Stimulated activated CD4-positive, alpha-beta T cell treated with anti-CD3 and anti-CD28 coated beads, Interleukin-15, amount 100 ng/mL, for 24 hours (primary cell): ENCODE results near the gene NOTCH1.
A peak's percentile ranks its signal among the peaks of the same experiment; 100 is the strongest.
"Not testable (repeated sequence)": the region's sequence is repeated elsewhere in the genome, so short reads cannot be mapped to it uniquely, and the experiment has no call there.

ENCODE experiments used
- DNase-seq: peaks from one replicate; pipeline ENCODE4 v3.0.0-alpha.2; 2020

The NOTCH1 gene

GRCh38 chr9:136564379-136564988, 18.6 kb upstream of the NOTCH1 start:
- no peak for DNase-seq

- DNase-seq: no peak
Observed at GRCh38 chr9:136563646-136564325, 17.9 kb upstream of the NOTCH1 start.

GRCh38 chr9:136562746-136563495, 17.1 kb upstream of the NOTCH1 start:
- DNase-seq: no peak

- no peak for DNase-seq
Observed at GRCh38 chr9:136561779-136562178, 15.9 kb upstream of the NOTCH1 start.

- no peak for DNase-seq
Observed at GRCh38 chr9:136560586-136560985, 14.7 kb upstream of the NOTCH1 start.

- DNase-seq: not testable (repeated sequence)
Observed at GRCh38 chr9:136559371-136559770, 13.5 kb upstream of the NOTCH1 start.

- DNase-seq: not testable (repeated sequence)
Observed at GRCh38 chr9:136558846-136559245, 13.0 kb upstream of the NOTCH1 start.

- no peak for DNase-seq
Observed at GRCh38 chr9:136558373-136558772, 12.5 kb upstream of the NOTCH1 start.

- no peak for DNase-seq
Observed at GRCh38 chr9:136557036-136557435, 11.2 kb upstream of the NOTCH1 start.

- no peak for DNase-seq
Observed at GRCh38 chr9:136556166-136556565, 10.3 kb upstream of the NOTCH1 start.

GRCh38 chr9:136554870-136555269, 9.0 kb upstream of the NOTCH1 start:
- DNase-seq: no peak

GRCh38 chr9:136553581-136553980, 7.7 kb upstream of the NOTCH1 start:
- DNase-seq: no peak

- DNase-seq: no peak
Observed at GRCh38 chr9:136552117-136552703, 6.4 kb upstream of the NOTCH1 start.

- no peak for DNase-seq
Observed at GRCh38 chr9:136551401-136552116, 5.7 kb upstream of the NOTCH1 start.

GRCh38 chr9:136550439-136551289, 4.8 kb upstream of the NOTCH1 start:
- DNase-seq: no peak

GRCh38 chr9:136549010-136549980, 3.4 kb upstream of the NOTCH1 start:
- no peak for DNase-seq

GRCh38 chr9:136547508-136548215, 1.8 kb upstream of the NOTCH1 start:
- no peak for DNase-seq

GRCh38 chr9:136546697-136547501, 1.1 kb upstream of the NOTCH1 start:
- peak; percentile 75 for DNase-seq

- no peak for DNase-seq
Observed at GRCh38 chr9:136545692-136545964, 220 bp downstream of the NOTCH1 start.
